ENCODE data around the gene RAB29.
A peak's percentile ranks its signal among the peaks of the same experiment; 100 is the strongest.

DNA sequence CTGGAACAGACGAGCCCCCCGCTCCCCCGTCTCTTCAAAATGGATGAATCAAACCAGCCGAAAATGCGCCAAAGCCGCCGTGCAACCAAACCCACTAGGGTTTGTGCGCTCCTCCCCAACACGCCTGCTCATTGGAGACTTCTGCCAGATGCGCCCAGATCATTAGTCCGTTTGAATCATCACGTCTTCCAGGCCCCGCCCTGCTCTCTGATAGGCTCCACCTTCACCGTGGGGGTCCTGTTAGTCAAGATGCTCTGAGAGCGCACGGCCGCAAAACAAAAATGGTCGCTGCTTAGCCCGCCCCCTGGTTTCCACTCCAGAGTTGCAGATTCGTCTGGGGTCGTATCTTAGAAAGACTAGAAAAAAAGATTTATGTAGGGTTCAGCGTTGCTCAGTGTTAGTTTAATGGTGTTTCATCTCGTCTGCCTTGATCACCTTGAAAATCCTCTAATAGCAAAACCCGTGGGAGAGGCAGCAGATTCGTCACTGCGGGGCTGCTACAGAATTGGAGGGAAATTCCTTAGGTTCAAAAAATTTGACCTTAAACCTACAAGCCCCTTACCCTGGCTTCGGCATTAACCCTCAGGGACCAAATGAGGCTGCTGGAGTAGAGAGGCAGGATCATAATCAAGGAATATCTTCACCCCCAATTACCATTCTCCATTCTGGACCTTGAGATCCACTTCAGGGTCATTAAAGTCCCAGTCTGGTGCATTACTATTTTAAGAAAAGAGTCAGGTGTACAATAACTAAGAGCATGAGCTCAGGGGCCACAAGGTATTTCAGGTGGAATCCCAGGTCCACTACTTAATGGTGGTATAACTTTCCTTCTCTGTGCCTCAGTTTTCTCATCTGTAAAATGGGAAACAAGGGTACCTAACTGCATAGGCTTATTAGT is 24.9 kb downstream of the RAB29 start, which contains the start of gene NUCKS1:
- TF ChIP-seq POLR2A (IDR thresholded peaks at IDR 0.05) (no peak), CTCF (IDR thresholded peaks at IDR 0.05) (peak in 3 of 7 experiments; percentile 20 to 66 (median 39)), EP300 (IDR thresholded peaks at IDR 0.05) (no peak)

Measured in stomach (tissue), 4 donors.